ENCODE results near the gene APBB1IP. TPM values are rescaled to one million over a fixed set of nuclear protein-coding genes. Genes with fewer than 3 reads are reported as not detected.
"Not testable (repeated sequence)": the region's sequence is repeated elsewhere in the genome, so short reads cannot be mapped to it uniquely, and the experiment has no call there.

APBB1IP gene
- total RNA-seq, 1 donor from 2014 or later: not detected

GRCh38 chr10:26474026-26474425 is 35.9 kb downstream of the APBB1IP start:
- DNase-seq (ENCODE audit: low read depth): no peak
- no peak for FAIRE-seq
- TF ChIP-seq CTCF (IDR thresholded peaks at IDR 0.05; ENCODE audit: insufficient read depth, low read length, severe bottlenecking): no peak

GRCh38 chr10:26474845-26475244 is 36.7 kb downstream of the APBB1IP start:
- FAIRE-seq; H3K27me3 ChIP-seq (ENCODE audit: control insufficient read depth, insufficient read depth, low read length); DNase-seq (ENCODE audit: low read depth); H3K4me3 ChIP-seq (ENCODE audit: low read depth, low read length); H3K36me3 ChIP-seq (ENCODE audit: control insufficient read depth, insufficient read depth, low read length): not testable (repeated sequence)

More at GRCh38 chr10:26474026-26474425, 35.9 kb downstream of the APBB1IP start:
- no peaks in the 10 kb centered on the region for H3K27me3 ChIP-seq (ENCODE audit: control insufficient read depth, insufficient read depth, low read length)
- H3K4me3 ChIP-seq (ENCODE audit: low read depth, low read length): no peak overlapping the region
- H3K36me3 ChIP-seq (ENCODE audit: control insufficient read depth, insufficient read depth, low read length): no peaks in the 10 kb centered on the region

- no peak overlapping the region for H3K4me3 ChIP-seq (ENCODE audit: low read depth, low read length)
- FAIRE-seq: no peak
- H3K27me3 ChIP-seq (ENCODE audit: control insufficient read depth, insufficient read depth, low read length): no peaks in the 10 kb centered on the region
- H3K36me3 ChIP-seq (ENCODE audit: control insufficient read depth, insufficient read depth, low read length): no peaks in the 10 kb centered on the region
- TF ChIP-seq CTCF (IDR thresholded peaks at IDR 0.05; ENCODE audit: insufficient read depth, low read length, severe bottlenecking): no peak
- no peak for DNase-seq (ENCODE audit: low read depth)
Observed at GRCh38 chr10:26475386-26475785, 37.2 kb downstream of the APBB1IP start.

- TF ChIP-seq CTCF (IDR thresholded peaks at IDR 0.05; ENCODE audit: insufficient read depth, low read length, severe bottlenecking): no peak
- no peak for FAIRE-seq
- no peaks in the 10 kb centered on the region for H3K27me3 ChIP-seq (ENCODE audit: control insufficient read depth, insufficient read depth, low read length)
- no peaks in the 10 kb centered on the region for H3K36me3 ChIP-seq (ENCODE audit: control insufficient read depth, insufficient read depth, low read length)
- no peak for DNase-seq (ENCODE audit: low read depth)
- no peak overlapping the region for H3K4me3 ChIP-seq (ENCODE audit: low read depth, low read length)
Observed at GRCh38 chr10:26477501-26477900, 39.4 kb downstream of the APBB1IP start.

- DNase-seq (ENCODE audit: low read depth) (no peak), FAIRE-seq (no peak)
- no peak for TF ChIP-seq CTCF (IDR thresholded peaks at IDR 0.05; ENCODE audit: insufficient read depth, low read length, severe bottlenecking)
- Histone ChIP-seq H3K4me3 (ENCODE audit: low read depth, low read length) (no peak overlapping the region), H3K36me3 (ENCODE audit: control insufficient read depth, insufficient read depth, low read length) (no peaks in the 10 kb centered on the region), H3K27me3 (ENCODE audit: control insufficient read depth, insufficient read depth, low read length) (no peaks in the 10 kb centered on the region)
Observed at GRCh38 chr10:26478061-26478460, 39.9 kb downstream of the APBB1IP start.

GRCh38 chr10:26479766-26480492 is 41.8 kb downstream of the APBB1IP start:
- Histone ChIP-seq H3K36me3 (ENCODE audit: control insufficient read depth, insufficient read depth, low read length) (no peaks in the 10 kb centered on the region), H3K27me3 (ENCODE audit: control insufficient read depth, insufficient read depth, low read length) (no peaks in the 10 kb centered on the region), H3K4me3 (ENCODE audit: low read depth, low read length) (no peak overlapping the region)
- FAIRE-seq (no peak), DNase-seq (ENCODE audit: low read depth) (no peak)
- TF ChIP-seq CTCF (IDR thresholded peaks at IDR 0.05; ENCODE audit: insufficient read depth, low read length, severe bottlenecking): no peak
